GM12892 (cell line): Measurements from ENCODE around the gene CD99.
"Not testable (repeated sequence)": the region's sequence is repeated elsewhere in the genome, so short reads cannot be mapped to it uniquely, and the experiment has no call there.

Experiments
- DNase-seq: peaks from one replicate; pipeline ENCODE4 v3.0.0; 2011; ENCODE audit not compliant: insufficient read length
- FAIRE-seq: peaks from 2 replicates; lab custom pipeline; 2011; peaks lifted over from hg19 to GRCh38; lab: Jason Lieb, UNC
- POLR2A ChIP-seq: IDR thresholded peaks from 2 replicates; pipeline ENCODE4 v1.6.1; 2011; ENCODE audit warnings: low read depth, low read length, control low read depth
- POLR2AphosphoS5 ChIP-seq: IDR thresholded peaks from 2 replicates; pipeline ENCODE4 v1.6.1; 2011; ENCODE audit warnings: low read depth, low read length, control low read depth
- TAF1 ChIP-seq: IDR thresholded peaks from 2 replicates; pipeline ENCODE4 v1.6.1; 2011; ENCODE audit warnings: low read depth, mild to moderate bottlenecking, control low read depth, low read length, borderline replicate concordance

The CD99 gene

GRCh38 chrX:2657532-2658113 is 33.5 kb upstream of the CD99 start:
- FAIRE-seq (no peak), DNase-seq (no peak)
- TF ChIP-seq POLR2A: no peak
- no peak for TF ChIP-seq TAF1
- no peak for TF ChIP-seq POLR2AphosphoS5

- FAIRE-seq: no peak
- TF ChIP-seq POLR2A: no peak
- TF ChIP-seq POLR2AphosphoS5: no peak
- no peak for DNase-seq
Observed at GRCh38 chrX:2658585-2659292, 32.4 kb upstream of the CD99 start.

GRCh38 chrX:2662586-2662985 is 28.5 kb upstream of the CD99 start:
- no peak for FAIRE-seq
- no peak for DNase-seq
- TF ChIP-seq TAF1: no peak
- TF ChIP-seq POLR2A: no peak
- no peak for TF ChIP-seq POLR2AphosphoS5

GRCh38 chrX:2664502-2664901 is 26.6 kb upstream of the CD99 start:
- DNase-seq (peak; percentile 13), FAIRE-seq (peak; percentile 27)
- TF ChIP-seq TAF1 (no peak), POLR2A (no peak), POLR2AphosphoS5 (no peak)

- no peak for DNase-seq
- TF ChIP-seq POLR2AphosphoS5: no peak
- no peak for TF ChIP-seq TAF1
- no peak for TF ChIP-seq POLR2A
- no peak for FAIRE-seq
Observed at GRCh38 chrX:2665387-2666304, 25.4 kb upstream of the CD99 start.

- TF ChIP-seq POLR2A: no peak
- FAIRE-seq: no peak
Observed at GRCh38 chrX:2666491-2666890, 24.6 kb upstream of the CD99 start.

GRCh38 chrX:2670978-2671377 is 20.1 kb upstream of the CD99 start:
- TF ChIP-seq POLR2A (no peak), POLR2AphosphoS5 (no peak)
- DNase-seq (no peak), FAIRE-seq (no peak)

More at GRCh38 chrX:2666491-2666890, 24.6 kb upstream of the CD99 start:
- no peak for DNase-seq

GRCh38 chrX:2672084-2672483 is 19.0 kb upstream of the CD99 start:
- TF ChIP-seq POLR2A (no peak), TAF1 (no peak), POLR2AphosphoS5 (no peak)
- DNase-seq (no peak), FAIRE-seq (no peak)

GRCh38 chrX:2673611-2674010 is 17.5 kb upstream of the CD99 start:
- FAIRE-seq (no peak), DNase-seq (no peak)
- no peak for TF ChIP-seq TAF1
- TF ChIP-seq POLR2AphosphoS5: no peak
- TF ChIP-seq POLR2A: no peak

GRCh38 chrX:2675657-2676200 is 15.4 kb upstream of the CD99 start:
- not testable (repeated sequence) for FAIRE-seq, DNase-seq

GRCh38 chrX:2676794-2677675 is 14.1 kb upstream of the CD99 start:
- DNase-seq: no peak
- FAIRE-seq: no peak
- TF ChIP-seq TAF1 (no peak), POLR2AphosphoS5 (no peak), POLR2A (no peak)
